ENCODE measurements around the gene HOXD8. TPM values are rescaled to one million over a fixed set of nuclear protein-coding genes. Genes with fewer than 3 reads are reported as not detected.
A peak's percentile ranks its signal among the peaks of the same experiment; 100 is the strongest.

The HOXD8 gene
- total and polyA plus RNA-seq, 2 of the 8 experiments (the other 6 are each of a cell fraction or from before 2014, with no cell fraction given): not detected

GRCh38 chr2:176111846-176112374, 17.6 kb upstream of the HOXD8 start:
- Histone ChIP-seq H4K5ac (ENCODE audit: insufficient read length, low read depth, low read length) (no peak overlapping the region), H3K9me3 (ENCODE audit: insufficient read depth in 2 of 2, low read depth in 1 of 2, low read length in 1 of 2) (peaks cover 0 to 10% of the 10 kb centered on the region in 2 experiments; a peak in 2 of 4 replicates), H3K9ac (replicated peaks in 1 of 4; ENCODE audit: extremely low read depth in 1 of 4, low read depth in 3 of 4, low read length in 3 of 4) (no peak overlapping the region), H3K4me1 (replicated peaks in 1 of 4; ENCODE audit: control insufficient read depth in 3 of 4, insufficient read depth in 4 of 4, low read length in 3 of 4) (peaks cover 0 to 10% (median 2%) of the 10 kb centered on the region in 4 experiments; a peak in 5 of 7 replicates), H3K27me3 (replicated peaks in 1 of 4; ENCODE audit: control insufficient read depth in 3 of 4, extremely low read depth in 1 of 4, insufficient read depth in 3 of 4, low read length in 3 of 4) (peaks cover 96 to 99% (median 98%) of the 10 kb centered on the region in 4 experiments), H2BK20ac (ENCODE audit: low read length) (no peak overlapping the region), H3K56ac (replicated peaks; ENCODE audit: insufficient read length, low read depth, low read length) (no peak overlapping the region), H3K4ac (replicated peaks; ENCODE audit: insufficient read length, low read depth, low read length) (no peak overlapping the region), H2AK5ac (ENCODE audit: low read depth, low read length) (no peak overlapping the region), H2AFZ (ENCODE audit: low read length) (no peak overlapping the region), H3K4me2 (ENCODE audit: insufficient read depth in 1 of 2, low read depth in 2 of 2, low read length in 2 of 2) (no peak overlapping the region), H3K36me3 (ENCODE audit: control insufficient read depth in 2 of 4, insufficient read depth in 4 of 4, low read length in 3 of 4) (peaks cover 0 to 11% (median 0%) of the 10 kb centered on the region in 4 experiments; a peak in 1 of 8 replicates), H3K14ac (ENCODE audit: insufficient read length) (no peak overlapping the region), H2BK5ac (ENCODE audit: low read depth, low read length) (no peak overlapping the region), H4K91ac (replicated peaks; ENCODE audit: insufficient read length, low read length) (no peak overlapping the region), H3K18ac (ENCODE audit: extremely low read depth, low read length) (no peak overlapping the region), H3K23ac (ENCODE audit: insufficient read length) (no peak overlapping the region), H2BK15ac (ENCODE audit: low read length) (no peak overlapping the region), H3K79me2 (ENCODE audit: control insufficient read depth in 1 of 2, insufficient read depth in 2 of 2, low read length in 2 of 2) (no peaks in the 10 kb centered on the region), H4K8ac (ENCODE audit: extremely low read depth, insufficient read depth, low read length) (no peak overlapping the region), H4K20me1 (replicated peaks in 1 of 2; ENCODE audit: control insufficient read depth in 1 of 2, insufficient read depth in 2 of 2, low read length in 2 of 2) (peaks cover 19 to 31% of the 10 kb centered on the region in 2 experiments), H3K4me3 (ENCODE audit: extremely low read depth in 1 of 4, insufficient read depth in 2 of 4, low read depth in 3 of 4, low read length in 4 of 4) (no peak overlapping the region), H3K79me1 (ENCODE audit: low read depth, low read length) (no peaks in the 10 kb centered on the region), H3K27ac (ENCODE audit: low read depth, low read length) (no peak overlapping the region), H3K23me2 (ENCODE audit: low read depth, low read length) (no peaks in the 10 kb centered on the region), H2BK120ac (replicated peaks; ENCODE audit: low read depth, low read length) (no peak overlapping the region), H2BK12ac (ENCODE audit: low read depth, low read length) (peak overlapping the region; percentile 75; the same call in 1 of the 2 replicates)
- TF ChIP-seq CBX8 (IDR thresholded peaks at IDR 0.05; ENCODE audit: borderline replicate concordance, low read depth, low read length): peak; percentile 63; the same call in 1 of the 2 replicates
- TF ChIP-seq GTF2F1 (IDR thresholded peaks at IDR 0.05; ENCODE audit: borderline replicate concordance, low read depth, low read length): no peak
- POLR2A ChIA-PET (ENCODE audit: partially characterized antibody): no interaction called here
- FAIRE-seq: no peak
- CTCF ChIA-PET (ENCODE audit: partially characterized antibody): interaction anchor here (0.6 to 5.4 kb wide), 16 partner anchors 9 to 1116 kb away, joined by 3 to 42 read pairs (median 4); partner anchors contain the start of genes EVX2 and HOXD9
- WGBS, 2 experiments (ENCODE audit: extremely low coverage in 1 of 2, insufficient coverage in 1 of 2, insufficient read length in 1 of 2, insufficient replicate concordance in 2 of 2, low coverage in 1 of 2, low lambda C conversion rate in 2 of 2, missing lambda C conversion rate in 1 of 2): 15% methylated on average over 28 of the region's 29 CpGs; no CpG with 5 or more reads in 1 of the 2 experiments
- DNase-seq (ENCODE audit: low read depth in 1 of 2, low spot score in 2 of 2): no peak
